Peyer's patch (tissue), 4 donors: ENCODE measurements around the gene RARB.

ENCODE experiments used
- CTCF ChIP-seq, 6 experiments: fragments of 450-650 bp in 4 of 6; fragments of 200-600 bp in 2 of 6; sonication (generic) in 1 of 6; IDR thresholded peaks; one replicate each; pipeline ENCODE4 v1.5.1; 2017 to 2019; ENCODE audit warnings: antibody characterized with exemption in 6 of 6, mild to moderate bottlenecking in 3 of 6, moderate library complexity in 1 of 6
- POLR2A ChIP-seq, 2 donors: fragments of 450-650 bp; IDR thresholded peaks; one replicate each; pipeline ENCODE4 v1.5.1; 2017; ENCODE audit warnings: antibody characterized with exemption in 2 of 2, mild to moderate bottlenecking in 2 of 2, moderate library complexity in 2 of 2

GRCh38 chr3:25423780-25424588 is 4.1 kb upstream of the RARB start:
- TF ChIP-seq CTCF (IDR thresholded peaks at IDR 0.05) (no peak), POLR2A (IDR thresholded peaks at IDR 0.05) (no peak)
